Measurements from ENCODE around the gene TBC1D5.

The TBC1D5 gene

GRCh38 chr3:17181413-17181907, 561.0 kb downstream of the TBC1D5 start:
- Mint-ChIP-seq H3K4me3 (no peak overlapping the region), H3K27me3 (ENCODE audit: low read depth, poor library complexity) (no peaks in the 10 kb centered on the region), H3K4me1 (no peaks in the 10 kb centered on the region), H3K36me3 (ENCODE audit: low read depth) (peaks cover 7% of the 10 kb centered on the region), H3K27ac (no peak overlapping the region), H3K9me3 (no peaks in the 10 kb centered on the region)
- no peak for TF ChIP-seq CTCF (IDR thresholded peaks at IDR 0.05)
- DNase-seq = no peak

DNA sequence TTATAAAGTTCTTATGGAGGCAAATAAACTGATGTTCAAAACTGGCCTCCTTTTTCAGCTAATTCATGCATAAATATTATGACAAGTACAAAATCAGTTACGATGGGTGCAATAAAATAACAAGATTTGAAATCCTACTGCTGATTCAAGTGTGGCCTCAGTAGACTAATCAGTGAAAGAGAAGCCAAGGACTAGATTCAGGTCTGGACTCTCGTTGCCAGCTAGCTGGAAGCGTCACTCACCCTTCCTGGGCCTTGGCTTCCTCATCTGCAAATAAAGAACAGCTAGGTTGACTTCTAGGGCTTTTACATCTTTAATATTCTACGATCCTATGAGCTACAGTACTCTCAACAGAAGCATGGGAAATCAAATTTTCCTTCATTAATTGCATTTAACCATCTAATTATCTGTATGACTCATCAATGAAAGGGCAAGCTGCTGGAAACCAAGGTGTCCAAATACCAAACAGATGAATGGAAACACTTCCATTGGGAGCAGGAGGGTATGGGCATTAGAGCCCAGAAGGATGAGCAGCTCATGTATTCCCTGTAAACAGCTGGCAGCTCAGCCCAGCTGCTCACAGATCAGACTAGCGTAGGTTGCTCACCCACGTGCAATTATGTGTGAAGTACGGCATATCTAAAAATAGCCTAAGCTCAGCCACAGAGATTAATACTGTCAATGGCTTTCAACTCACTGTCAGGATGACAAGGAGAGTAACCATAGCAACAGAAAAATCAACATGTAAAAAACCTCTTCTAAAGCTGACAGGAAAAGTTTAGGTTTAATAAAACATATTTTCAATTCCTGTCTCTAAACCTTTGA, 562.8 kb downstream of the TBC1D5 start:
- no peaks in the 10 kb centered on the region for H3K9me3 Mint-ChIP-seq
- no peaks in the 10 kb centered on the region for H3K27me3 Mint-ChIP-seq (ENCODE audit: low read depth, poor library complexity)
- peaks cover 7% of the 10 kb centered on the region for H3K36me3 Mint-ChIP-seq (ENCODE audit: low read depth)
- DNase-seq = no peak
- H3K4me3 Mint-ChIP-seq = no peak overlapping the region
- no peak for TF ChIP-seq CTCF (IDR thresholded peaks at IDR 0.05)
- H3K4me1 Mint-ChIP-seq = no peaks in the 10 kb centered on the region
- H3K27ac Mint-ChIP-seq = no peak overlapping the region

- DNase-seq = no peak
- no peaks in the 10 kb centered on the region for H3K27me3 Mint-ChIP-seq (ENCODE audit: low read depth, poor library complexity)
- no peak overlapping the region for H3K4me3 Mint-ChIP-seq
- no peaks in the 10 kb centered on the region for H3K9me3 Mint-ChIP-seq
- no peak overlapping the region for H3K27ac Mint-ChIP-seq
- TF ChIP-seq CTCF (IDR thresholded peaks at IDR 0.05) = no peak
- H3K36me3 Mint-ChIP-seq (ENCODE audit: low read depth) = peaks cover 7% of the 10 kb centered on the region
- H3K4me1 Mint-ChIP-seq = no peaks in the 10 kb centered on the region
Measured at GRCh38 chr3:17176757-17177156, 565.7 kb downstream of the TBC1D5 start.

DNA sequence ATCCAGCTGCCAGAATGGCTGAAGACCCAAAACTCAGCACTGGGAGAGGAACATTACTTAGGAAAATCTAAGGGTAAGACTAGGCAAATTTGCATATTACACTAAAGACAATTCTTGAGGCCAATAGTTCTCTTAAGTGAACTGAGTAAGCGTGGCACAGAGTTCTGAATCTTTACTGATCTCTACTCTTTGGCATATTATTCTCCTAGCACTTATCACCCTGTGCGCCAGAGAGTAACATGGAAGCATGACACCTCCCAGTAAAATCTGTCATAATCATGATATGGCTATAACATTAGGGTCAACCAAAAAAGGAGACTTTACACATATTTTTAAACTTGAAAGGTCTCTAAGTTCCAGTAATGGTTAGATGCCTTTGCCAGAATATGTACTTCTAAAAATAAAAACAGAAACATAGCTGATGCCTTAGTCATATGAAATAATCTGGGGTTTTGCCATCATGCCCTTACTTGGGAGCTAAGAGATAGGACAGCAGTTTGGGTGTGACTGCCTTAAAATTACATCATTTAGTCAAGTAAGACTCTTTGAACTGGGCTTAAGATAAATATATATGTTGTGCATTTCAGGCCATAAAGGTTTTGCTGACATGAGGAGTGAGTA, 567.1 kb downstream of the TBC1D5 start:
- DNase-seq = no peak
- Mint-ChIP-seq H3K27ac (no peak overlapping the region), H3K36me3 (ENCODE audit: low read depth) (peaks cover 7% of the 10 kb centered on the region), H3K27me3 (ENCODE audit: low read depth, poor library complexity) (no peaks in the 10 kb centered on the region), H3K4me3 (no peak overlapping the region), H3K9me3 (no peaks in the 10 kb centered on the region), H3K4me1 (no peaks in the 10 kb centered on the region)
- TF ChIP-seq CTCF (IDR thresholded peaks at IDR 0.05) = no peak

- DNase-seq = no peak
- TF ChIP-seq CTCF (IDR thresholded peaks at IDR 0.05) = no peak
- Mint-ChIP-seq H3K4me3 (no peak overlapping the region), H3K27ac (no peak overlapping the region), H3K27me3 (ENCODE audit: low read depth, poor library complexity) (no peaks in the 10 kb centered on the region), H3K4me1 (no peaks in the 10 kb centered on the region), H3K9me3 (no peaks in the 10 kb centered on the region), H3K36me3 (ENCODE audit: low read depth) (peaks cover 27% of the 10 kb centered on the region)
Measured at GRCh38 chr3:17166369-17166768, 576.1 kb downstream of the TBC1D5 start.

Measured in nephron progenitor cell (in vitro differentiated cells).